KMS-11 (cell line): ENCODE results near the gene CYB561D1.
A peak's percentile ranks its signal among the peaks of the same experiment; 100 is the strongest.

Source experiments
- H2AFZ ChIP-seq: fragments of 200-600 bp; sonication (generic); 2 replicates; pipeline ENCODE4 v1.6.1; 2016; ENCODE audit warnings: antibody characterized with exemption, mixed run types, low read depth
- H3K27ac ChIP-seq: fragments of 200-600 bp; sonication (generic); 2 replicates; pipeline ENCODE4 v1.6.1; 2016; ENCODE audit warnings: mild to moderate bottlenecking, mixed run types
- H3K27me3 ChIP-seq: fragments of 200-600 bp; sonication (generic); 2 replicates; pipeline ENCODE4 v1.6.1; 2017; ENCODE audit warnings: mild to moderate bottlenecking, low read depth, mixed run types, moderate library complexity; ENCODE audit not compliant: insufficient read depth
- H3K36me3 ChIP-seq: fragments of 200-600 bp; sonication (generic); 2 replicates; pipeline ENCODE4 v1.6.1; 2017; ENCODE audit warnings: mild to moderate bottlenecking, mixed run types; ENCODE audit not compliant: insufficient read depth
- H3K4me1 ChIP-seq: fragments of 200-600 bp; sonication (generic); 2 replicates; pipeline ENCODE4 v1.6.1; 2016; ENCODE audit warnings: mild to moderate bottlenecking, low read depth, mixed run types; ENCODE audit not compliant: poor library complexity, severe bottlenecking
- H3K4me2 ChIP-seq: fragments of 200-600 bp; sonication (generic); 2 replicates; pipeline ENCODE4 v1.7.0; 2016; ENCODE audit warnings: mild to moderate bottlenecking, mixed run types
- H3K4me3 ChIP-seq: fragments of 200-600 bp; sonication (generic); IDR thresholded peaks from 2 replicates; pipeline ENCODE4 v1.6.1; 2017; ENCODE audit warnings: low read depth, low read length, mixed read lengths; ENCODE audit not compliant: insufficient read depth
- H3K79me2 ChIP-seq: fragments of 200-600 bp; sonication (generic); 2 replicates; pipeline ENCODE4 v1.6.1; 2016; ENCODE audit warnings: low read depth, mixed run types; ENCODE audit not compliant: insufficient read depth
- H3K9ac ChIP-seq: fragments of 200-600 bp; sonication (generic); 2 replicates; pipeline ENCODE4 v1.6.1; 2016; ENCODE audit warnings: mild to moderate bottlenecking, mixed run types
- H4K20me1 ChIP-seq: fragments of 200-600 bp; sonication (generic); 2 replicates; pipeline ENCODE4 v1.6.1; 2016; ENCODE audit warnings: mild to moderate bottlenecking, mixed run types; ENCODE audit not compliant: insufficient read depth
- TF ChIP-seq, protein P1 (sequence below): fragments of 200-600 bp; sonication (generic); conservative IDR thresholded peaks from 2 replicates; pipeline ENCODE4 v1.6.1; 2017; ENCODE audit warnings: low read depth, mild to moderate bottlenecking, antibody characterized with exemption, low read length, moderate library complexity, mixed read lengths

Gene CYB561D1

DNA sequence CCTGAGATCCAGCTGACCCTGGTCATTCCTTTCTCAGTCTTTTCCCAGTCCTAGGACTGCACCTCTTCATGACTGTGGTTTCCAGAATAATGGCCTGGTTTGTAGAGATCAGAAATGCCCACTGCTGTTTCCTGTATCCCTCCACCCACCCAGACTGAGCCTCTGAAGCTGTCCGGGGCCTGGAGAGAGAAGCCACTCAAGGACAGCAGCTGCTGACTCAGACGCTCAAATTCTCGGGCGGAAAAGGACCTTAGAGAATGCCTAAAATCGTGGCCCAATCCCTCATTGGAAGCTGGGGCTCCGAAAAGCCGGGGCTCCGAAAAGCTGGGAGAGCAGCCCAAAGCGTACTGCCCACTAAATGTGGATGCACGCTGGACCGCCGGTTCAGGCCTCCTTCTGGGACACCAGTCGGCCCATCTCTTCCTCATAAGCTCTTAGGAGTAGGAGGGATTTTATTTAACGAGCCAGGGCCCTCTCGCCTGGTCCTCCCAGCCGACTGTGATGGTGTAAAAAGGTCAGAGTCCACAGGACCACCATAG lies 38.0 kb downstream of the CYB561D1 start:
- TF ChIP-seq, protein P1, sequence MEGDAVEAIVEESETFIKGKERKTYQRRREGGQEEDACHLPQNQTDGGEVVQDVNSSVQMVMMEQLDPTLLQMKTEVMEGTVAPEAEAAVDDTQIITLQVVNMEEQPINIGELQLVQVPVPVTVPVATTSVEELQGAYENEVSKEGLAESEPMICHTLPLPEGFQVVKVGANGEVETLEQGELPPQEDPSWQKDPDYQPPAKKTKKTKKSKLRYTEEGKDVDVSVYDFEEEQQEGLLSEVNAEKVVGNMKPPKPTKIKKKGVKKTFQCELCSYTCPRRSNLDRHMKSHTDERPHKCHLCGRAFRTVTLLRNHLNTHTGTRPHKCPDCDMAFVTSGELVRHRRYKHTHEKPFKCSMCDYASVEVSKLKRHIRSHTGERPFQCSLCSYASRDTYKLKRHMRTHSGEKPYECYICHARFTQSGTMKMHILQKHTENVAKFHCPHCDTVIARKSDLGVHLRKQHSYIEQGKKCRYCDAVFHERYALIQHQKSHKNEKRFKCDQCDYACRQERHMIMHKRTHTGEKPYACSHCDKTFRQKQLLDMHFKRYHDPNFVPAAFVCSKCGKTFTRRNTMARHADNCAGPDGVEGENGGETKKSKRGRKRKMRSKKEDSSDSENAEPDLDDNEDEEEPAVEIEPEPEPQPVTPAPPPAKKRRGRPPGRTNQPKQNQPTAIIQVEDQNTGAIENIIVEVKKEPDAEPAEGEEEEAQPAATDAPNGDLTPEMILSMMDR = no peak
- Histone ChIP-seq H3K27ac (no peak overlapping the region), H3K36me3 (no peaks in the 10 kb centered on the region), H3K4me2 (peak overlapping the region; percentile 93), H3K4me1 (peaks cover 8% of the 10 kb centered on the region), H3K27me3 (no peaks in the 10 kb centered on the region), H2AFZ (peak overlapping the region; percentile 100), H3K9ac (no peak overlapping the region), H3K79me2 (no peaks in the 10 kb centered on the region), H3K4me3 (no peak overlapping the region), H4K20me1 (no peaks in the 10 kb centered on the region)

DNA sequence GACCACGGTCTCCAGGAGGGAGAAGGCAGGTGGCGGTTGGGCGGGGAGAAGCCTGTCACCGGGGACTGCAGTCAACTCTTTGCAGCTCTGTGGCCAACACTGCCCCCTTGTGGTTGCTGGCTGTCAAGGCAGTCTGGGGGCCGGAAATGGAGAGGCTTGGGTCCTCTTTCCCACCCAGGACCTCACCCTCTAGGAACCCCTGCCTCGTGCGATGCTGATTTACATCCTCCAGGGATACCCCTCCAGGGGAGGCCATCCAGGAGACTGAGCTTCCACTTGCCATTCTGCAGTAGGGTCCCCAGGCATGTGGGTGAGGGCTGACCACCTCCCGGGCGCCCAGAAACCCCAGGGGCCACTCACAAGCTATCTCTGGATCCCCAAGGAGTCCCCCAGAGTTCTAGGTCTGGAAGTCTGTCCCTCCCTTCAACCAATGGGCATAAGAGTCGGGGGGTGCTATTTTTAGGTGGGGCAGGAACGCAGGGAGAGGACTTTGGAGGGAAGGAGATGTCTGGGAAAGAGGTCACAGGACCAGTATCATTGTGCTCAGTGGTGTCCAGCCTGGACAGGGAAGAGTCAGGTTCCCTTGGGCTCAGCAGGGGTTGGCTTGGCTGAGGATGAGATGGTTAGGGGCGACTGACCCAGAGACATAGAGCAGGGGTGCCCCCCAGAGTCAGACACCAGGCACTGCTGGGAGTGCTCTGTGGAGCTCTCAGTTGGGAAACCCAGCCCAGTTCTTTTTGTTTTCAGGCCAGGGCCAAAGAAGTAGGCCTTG lies 38.7 kb downstream of the CYB561D1 start:
- peak overlapping the region; percentile 51 for H3K27ac ChIP-seq
- H3K4me2 ChIP-seq = peak overlapping the region; percentile 93
- H3K4me3 ChIP-seq = peak overlapping the region; percentile 96
- peak overlapping the region; percentile 62 for H3K9ac ChIP-seq
- H3K4me1 ChIP-seq = peaks cover 8% of the 10 kb centered on the region
- no peaks in the 10 kb centered on the region for H3K79me2 ChIP-seq
- H3K36me3 ChIP-seq = no peaks in the 10 kb centered on the region
- no peaks in the 10 kb centered on the region for H3K27me3 ChIP-seq
- TF ChIP-seq, protein P1 = peak; percentile 100
- H2AFZ ChIP-seq = peak overlapping the region; percentile 100
- no peaks in the 10 kb centered on the region for H4K20me1 ChIP-seq

DNA sequence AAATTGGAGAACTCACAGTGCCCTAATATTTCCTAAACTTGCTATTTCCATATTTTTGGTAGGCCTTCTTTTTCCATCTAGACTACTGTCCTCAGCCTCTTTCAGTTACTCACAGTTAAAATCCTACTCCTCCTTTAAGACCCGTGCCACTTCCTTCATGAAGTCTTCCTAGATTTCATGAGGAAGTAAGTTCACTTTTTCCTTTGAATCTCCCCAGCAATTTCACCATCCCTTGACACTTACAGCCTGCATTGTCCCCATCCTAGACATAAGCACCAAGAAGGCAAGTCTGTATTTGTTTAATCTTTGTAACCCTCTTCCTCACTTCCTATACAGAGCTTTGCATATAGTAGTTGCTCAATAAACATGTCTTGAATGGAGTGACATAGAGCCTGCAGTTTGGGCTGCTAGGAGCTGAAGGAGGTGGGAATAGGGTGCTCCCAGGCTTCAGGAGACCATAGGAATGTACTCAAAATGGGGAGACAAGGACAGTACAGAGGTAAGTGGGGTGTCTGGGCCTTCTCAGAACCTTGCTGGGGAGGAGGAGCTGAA lies 40.5 kb downstream of the CYB561D1 start:
- no peaks in the 10 kb centered on the region for H3K36me3 ChIP-seq
- H3K4me1 ChIP-seq = peaks cover 8% of the 10 kb centered on the region
- TF ChIP-seq, protein P1 = no peak

DNA sequence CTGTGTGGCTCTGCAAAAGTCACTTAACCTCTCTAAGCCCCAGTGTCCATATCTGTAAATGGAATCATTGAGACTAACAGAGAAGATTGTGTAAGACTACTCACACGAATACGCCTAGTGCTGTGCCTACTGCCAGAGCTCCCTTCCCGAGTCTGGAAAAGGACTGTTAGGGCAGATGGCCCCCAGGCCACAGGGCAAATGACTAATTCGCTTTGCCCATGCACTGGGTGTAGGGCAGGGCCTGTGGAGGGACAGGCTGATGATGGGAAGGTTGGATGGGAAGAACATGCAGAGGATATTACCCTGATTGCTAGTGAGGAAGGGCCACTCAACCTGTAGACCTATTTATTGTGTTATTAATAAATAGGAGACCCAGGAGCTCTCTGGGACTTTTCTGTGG lies 41.6 kb downstream of the CYB561D1 start:
- Histone ChIP-seq H2AFZ (no peak overlapping the region), H3K27me3 (no peaks in the 10 kb centered on the region), H3K79me2 (no peaks in the 10 kb centered on the region), H3K4me3 (no peak overlapping the region), H3K36me3 (no peaks in the 10 kb centered on the region), H3K27ac (no peak overlapping the region), H3K4me2 (no peak overlapping the region), H4K20me1 (no peaks in the 10 kb centered on the region), H3K4me1 (peaks cover 8% of the 10 kb centered on the region), H3K9ac (no peak overlapping the region)
- TF ChIP-seq, protein P1 = no peak

More for the DNA sequence above, 40.5 kb downstream of the CYB561D1 start:
- Histone ChIP-seq H3K27ac (no peak overlapping the region), H3K9ac (no peak overlapping the region), H3K4me3 (no peak overlapping the region), H3K27me3 (no peaks in the 10 kb centered on the region), H3K79me2 (no peaks in the 10 kb centered on the region), H3K4me2 (no peak overlapping the region), H4K20me1 (no peaks in the 10 kb centered on the region), H2AFZ (no peak overlapping the region)
